Measurements from ENCODE around the gene PPFIA1.
"Not testable (repeated sequence)": the region's sequence is repeated elsewhere in the genome, so short reads cannot be mapped to it uniquely, and the experiment has no call there.

The PPFIA1 gene

DNA sequence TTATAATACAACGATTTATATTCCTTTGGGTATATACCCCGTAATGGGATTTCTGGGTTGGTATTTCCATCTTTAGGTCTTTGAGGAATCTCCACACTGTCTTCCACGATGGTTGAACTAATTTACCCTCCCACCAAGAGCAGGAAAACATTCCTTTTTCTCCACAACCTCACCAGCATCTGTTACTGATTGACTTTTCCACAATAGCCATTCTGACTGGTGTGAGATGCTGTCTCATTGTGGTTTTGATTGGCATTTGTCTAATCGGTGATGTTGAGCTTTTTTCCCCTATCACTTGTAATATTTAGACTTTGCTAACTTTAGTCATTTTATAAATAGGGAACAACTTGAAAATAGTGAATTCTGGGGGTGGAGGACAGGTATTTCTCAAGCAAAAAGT lies 58.1 kb downstream of the PPFIA1 start:
- DNase-seq = no peak

DNA sequence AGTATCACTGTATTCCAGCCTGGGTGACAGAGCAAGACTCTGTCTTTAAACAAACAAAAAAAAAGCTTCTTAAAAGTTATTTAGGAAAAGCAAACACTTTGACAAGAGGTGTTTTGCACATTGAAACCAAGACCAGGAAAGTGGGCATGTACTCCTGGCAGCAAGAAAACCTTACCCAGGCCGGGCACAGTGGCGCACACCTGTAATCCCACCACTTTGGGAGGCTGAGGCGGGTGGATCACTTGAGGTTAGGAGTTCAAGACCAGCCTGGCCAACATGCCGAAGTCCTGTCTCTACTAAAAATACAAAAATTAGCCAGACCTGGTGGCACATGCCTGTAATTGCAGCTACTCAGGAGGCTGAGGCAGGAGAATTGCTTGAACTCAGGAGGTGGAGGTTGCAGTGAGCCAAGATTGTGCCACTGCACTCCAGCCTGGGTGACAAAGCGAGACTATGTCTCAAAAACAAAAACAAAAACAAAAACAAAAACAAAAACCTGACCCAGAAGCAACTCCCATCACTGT lies 60.9 kb downstream of the PPFIA1 start:
- DNase-seq = not testable (repeated sequence)

DNA sequence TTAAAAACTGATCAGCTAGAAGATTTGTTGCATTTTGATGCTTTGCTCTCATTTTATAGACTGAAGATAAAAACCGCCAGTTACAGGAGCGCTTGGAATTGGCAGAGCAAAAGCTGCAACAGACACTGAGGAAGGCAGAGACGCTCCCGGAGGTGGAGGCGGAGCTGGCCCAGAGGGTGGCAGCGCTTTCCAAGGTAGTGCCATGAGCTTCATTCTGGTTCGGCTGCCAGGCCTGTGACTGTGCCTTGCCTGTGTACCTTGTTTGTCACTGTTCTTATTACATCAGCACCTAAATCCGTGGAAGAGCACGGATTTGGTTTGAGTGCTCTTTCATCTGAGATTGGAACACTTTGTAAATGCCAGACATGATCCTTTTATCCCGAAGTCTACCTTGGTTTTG lies 61.4 kb downstream of the PPFIA1 start:
- no peak for DNase-seq

DNA sequence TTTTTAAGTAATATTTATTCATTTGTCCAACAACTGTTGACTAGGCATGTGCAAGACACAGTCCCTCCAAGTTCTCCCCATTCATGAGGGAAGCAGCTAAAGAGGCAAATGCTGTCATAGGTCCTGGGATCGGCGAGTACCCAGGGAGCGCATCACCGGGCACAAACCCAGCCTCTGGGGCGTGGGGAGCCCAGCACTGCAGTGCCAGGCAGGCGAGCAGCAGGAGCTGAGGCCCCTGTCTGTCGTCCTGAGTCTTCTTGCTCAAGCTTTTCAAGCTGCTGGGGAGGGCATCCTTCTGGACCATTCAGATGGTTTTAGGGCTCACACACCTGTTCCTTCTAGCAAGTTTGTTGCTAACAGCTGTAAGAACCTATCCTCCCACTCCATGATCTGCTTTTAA lies 62.1 kb downstream of the PPFIA1 start:
- DNase-seq = no peak

DNA sequence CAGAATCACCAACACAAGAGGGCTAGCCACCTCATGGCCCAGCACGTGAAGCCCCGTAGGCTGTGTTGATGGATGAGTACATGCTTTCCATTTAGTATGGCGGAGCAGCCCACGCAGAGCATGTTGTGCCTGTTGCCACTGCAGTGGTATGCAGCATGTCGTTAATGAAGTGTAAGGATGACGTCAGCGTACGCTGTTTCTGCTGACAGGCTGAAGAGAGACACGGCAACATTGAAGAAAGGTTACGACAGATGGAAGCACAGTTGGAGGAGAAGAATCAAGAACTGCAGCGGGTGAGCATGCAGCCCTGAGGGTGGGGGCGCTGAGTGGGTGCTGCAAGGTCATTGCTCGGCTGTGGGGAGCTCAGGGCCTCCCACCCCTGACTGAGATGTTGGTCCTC lies 62.8 kb downstream of the PPFIA1 start:
- no peak for DNase-seq

DNA sequence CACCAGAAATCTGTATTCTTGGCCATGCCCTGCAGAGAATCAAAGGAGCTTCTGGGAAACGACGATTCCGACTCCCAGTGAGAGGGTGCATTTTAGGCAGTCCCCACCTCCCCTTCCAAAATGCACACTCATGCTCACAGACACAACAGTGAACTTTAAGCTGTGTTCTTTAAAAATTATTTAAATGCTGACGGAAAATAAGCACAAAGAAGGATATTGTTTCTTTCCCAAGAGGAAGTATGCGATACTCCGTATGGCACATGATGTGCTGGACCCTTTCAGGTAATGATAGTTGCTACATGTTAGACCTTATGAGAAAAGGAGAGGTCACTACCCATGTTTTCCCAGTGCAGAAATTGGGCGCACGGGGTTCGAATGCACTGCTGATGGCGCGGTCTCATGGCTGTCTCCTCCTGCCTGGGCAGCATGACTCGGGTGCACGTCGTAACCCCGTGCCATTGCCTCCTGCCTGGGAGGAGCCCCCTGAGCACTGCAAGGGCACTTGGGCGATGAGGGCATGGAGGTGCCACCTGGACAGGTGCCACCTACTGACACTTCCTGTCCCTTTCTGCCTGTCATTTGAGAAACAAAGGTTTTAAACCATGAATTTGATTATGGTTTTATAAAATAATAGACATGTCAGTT lies 64.0 kb downstream of the PPFIA1 start:
- DNase-seq = no peak

DNA sequence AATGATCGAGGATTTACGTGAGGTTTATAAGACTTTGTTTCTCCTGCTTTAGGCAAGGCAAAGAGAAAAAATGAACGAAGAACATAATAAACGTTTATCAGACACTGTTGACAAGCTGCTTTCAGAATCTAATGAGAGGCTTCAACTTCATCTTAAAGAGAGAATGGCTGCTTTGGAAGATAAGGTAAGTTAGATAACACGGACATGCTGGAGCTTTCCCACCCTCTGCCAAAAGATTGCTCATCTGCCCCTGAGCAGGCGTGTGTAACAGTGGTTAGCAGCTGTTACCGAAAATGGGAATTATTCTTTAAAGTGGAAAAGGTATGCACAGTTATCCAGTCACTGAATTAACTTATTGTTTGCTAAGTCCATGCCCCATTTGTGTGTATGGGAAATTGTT lies 65.0 kb downstream of the PPFIA1 start:
- DNase-seq = no peak

DNA sequence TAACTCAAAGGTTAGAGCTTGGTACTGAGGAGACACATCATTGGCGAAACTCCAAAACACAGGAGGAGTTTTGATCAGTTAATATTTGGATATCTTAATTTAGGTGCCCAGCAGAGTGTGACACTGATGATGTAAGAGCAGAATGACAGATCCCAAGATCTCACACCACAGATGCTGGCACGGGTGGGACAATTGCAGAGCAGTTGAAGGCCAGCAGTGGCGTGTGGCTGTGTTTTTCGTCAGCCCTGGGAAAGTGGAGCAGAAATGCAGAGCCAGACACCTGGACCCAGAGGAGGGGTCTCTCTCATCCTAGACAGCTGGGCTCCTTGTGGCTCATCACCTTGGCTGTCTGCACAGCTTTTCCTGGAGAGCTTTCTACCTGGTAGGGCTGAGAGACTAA lies 68.1 kb downstream of the PPFIA1 start:
- no peak for DNase-seq

DNA sequence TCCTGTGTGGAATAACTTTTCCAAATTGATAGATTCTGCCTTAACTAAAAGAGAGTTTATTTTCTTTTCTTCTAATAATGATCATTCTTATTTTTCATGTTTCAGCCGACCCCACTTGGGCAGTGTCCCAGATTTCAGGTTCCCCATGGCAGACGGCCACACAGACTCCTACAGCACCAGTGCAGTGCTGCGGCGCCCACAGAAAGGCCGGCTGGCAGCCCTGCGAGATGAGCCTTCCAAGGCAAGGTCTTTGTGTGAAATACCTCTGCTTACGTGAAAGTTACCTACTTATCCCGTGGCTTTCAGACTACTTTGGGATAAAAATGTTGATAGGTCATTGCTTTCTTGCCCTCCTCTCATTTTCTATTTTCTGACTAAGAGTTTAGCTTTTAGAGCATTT lies 68.6 kb downstream of the PPFIA1 start:
- no peak for DNase-seq

DNA sequence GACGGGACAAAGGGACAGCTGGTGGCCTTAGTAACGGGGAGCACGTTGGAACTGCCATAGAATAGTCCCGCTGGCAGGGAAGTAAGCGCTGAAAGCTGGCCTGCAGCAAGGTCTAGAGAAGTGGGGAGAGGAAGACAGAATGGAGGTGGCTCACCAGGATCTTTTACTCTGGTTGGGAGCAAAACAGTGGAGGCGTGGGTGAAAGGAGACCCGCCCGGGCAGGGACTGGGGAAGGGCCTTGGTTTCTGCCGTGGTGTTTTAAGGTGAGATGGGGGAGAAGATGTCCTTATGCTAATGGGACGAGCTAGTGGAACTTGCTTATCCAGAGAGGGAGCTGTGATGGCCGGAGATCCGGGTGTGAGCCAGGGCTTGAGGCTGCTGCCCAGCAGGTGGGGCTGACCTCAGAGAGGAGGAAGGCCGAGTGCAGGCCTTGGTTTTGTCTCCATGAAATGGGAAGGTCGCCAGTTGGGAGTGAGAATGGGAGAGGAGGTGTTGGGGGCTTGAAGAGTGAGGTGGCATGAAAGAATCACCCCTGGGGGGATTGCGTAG lies 71.5 kb downstream of the PPFIA1 start:
- DNase-seq = no peak

DNA sequence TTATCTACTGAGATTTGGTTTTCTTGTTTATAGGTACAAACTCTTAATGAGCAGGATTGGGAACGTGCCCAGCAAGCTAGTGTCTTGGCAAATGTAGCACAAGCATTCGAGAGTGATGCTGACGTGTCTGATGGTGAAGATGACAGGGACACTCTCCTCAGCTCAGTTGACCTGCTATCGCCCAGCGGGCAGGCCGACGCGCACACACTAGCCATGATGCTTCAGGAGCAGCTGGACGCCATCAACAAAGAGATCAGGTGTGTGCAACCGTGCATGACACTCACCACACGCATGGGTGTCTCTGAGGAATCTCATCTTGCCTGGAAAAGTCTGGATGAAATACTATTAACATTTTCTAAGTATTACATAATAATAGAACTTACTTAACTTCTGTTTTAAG lies 73.1 kb downstream of the PPFIA1 start:
- DNase-seq = no peak

DNA sequence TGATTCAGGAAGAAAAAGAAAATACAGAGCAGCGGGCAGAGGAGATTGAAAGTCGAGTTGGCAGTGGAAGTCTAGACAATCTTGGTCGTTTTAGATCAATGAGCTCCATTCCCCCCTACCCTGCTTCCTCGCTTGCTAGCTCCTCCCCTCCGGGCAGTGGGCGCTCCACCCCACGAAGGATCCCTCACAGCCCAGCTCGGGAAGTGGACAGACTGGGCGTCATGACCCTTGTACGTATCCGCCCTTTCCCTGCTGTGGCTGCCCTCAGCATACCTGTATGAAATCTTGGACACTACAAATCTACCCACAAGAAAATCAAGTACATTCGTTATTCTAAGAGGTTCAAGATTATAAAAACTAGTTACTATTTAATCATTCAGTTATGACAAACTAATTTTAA lies 77.7 kb downstream of the PPFIA1 start:
- DNase-seq = no peak

DNA sequence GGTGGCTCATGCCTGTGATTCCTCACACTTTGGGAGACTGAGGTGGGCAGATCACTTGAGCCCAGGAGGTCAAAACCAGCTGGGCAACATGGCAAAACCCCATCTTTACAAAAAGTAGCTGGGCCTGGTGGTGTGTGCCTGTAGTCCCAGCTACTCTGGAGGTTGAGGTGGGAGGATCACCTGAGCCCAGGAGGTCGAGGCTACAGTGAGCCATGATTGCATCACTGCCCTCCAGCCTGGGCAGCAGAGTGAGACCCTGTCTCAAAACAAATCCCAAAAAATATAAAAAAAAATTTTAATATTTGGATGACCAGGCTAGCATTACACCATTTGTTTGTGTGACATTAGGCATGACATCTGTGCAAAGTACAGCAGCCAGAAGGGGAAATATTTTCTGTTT lies 78.1 kb downstream of the PPFIA1 start:
- no peak for DNase-seq

DNA sequence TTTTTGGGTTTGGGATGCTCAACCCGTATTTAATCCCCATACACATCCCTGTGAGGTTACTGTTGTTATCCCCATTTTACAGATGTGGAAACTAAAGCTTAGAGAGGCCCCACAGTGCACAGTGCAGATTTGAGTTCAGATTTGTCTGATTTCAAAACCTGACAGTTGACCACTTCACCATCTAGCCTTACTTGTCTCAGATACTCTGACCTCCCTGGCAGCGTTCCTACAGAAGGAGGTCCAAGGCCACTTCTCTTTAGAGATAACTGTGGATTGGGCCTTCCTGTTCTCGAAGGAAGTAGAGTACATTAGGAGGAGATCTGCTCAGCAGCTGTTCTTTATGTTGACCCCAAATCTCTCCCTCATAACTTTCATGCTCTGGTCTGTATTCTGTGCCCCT lies 81.2 kb downstream of the PPFIA1 start:
- DNase-seq = no peak

DNA sequence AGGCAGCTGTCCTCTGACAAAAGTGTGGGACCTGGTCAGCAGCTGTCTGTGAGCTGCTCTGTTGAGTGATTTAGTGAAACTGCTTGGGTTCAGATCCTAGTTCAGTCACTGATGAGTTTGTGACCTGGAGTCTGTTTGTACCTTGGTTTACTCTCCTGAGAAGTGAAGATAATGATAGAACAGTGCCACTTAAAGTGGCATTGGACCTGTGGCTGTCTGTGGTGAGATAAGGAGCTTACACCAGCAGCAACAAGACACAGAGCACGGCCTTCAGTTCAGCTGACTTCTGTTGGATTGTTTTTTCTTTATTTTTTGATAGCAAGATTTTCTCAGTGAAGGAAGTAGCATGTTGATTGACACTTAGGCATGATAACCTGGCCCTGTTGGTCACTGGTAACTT lies 81.6 kb downstream of the PPFIA1 start:
- DNase-seq = no peak

DNA sequence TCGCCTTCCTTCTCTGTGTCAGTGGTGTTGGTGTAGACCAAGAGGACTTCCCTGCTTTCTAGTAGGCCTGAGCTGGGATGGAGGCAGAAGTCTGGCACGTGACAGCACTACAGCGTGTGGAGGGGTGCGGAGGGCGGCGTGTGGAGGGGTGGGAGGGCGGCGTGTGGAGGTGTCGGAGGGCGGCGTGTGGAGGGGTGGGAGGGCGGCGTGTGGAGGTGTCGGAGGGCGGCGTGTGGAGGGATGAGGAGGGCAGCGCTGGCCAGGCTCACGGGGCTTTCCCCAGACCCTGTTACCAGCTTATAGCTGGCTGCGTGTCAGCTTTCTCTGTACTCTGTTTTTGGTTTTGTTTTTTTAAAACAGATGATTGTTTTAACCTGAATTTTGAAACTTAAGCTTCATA lies 82.1 kb downstream of the PPFIA1 start:
- DNase-seq = no peak

DNA sequence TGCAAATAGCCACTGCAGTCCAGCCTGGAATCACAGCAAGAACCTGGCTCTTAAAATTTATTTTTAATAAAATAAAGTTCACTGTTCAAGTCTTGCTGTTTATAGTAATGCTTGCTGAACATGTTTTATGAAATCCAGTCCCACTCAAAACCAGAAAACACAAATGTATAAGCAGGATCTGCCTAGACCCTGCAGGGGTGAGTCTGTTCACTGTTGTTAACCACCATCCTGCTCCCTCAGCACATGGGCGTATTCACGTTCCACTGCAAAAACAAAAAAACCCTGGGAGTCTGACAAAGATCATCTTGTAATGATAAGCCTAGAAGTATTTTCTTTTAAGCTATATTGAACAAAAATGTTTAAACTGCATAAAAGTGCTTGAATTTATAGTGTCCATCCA lies 82.8 kb downstream of the PPFIA1 start:
- no peak for DNase-seq

DNA sequence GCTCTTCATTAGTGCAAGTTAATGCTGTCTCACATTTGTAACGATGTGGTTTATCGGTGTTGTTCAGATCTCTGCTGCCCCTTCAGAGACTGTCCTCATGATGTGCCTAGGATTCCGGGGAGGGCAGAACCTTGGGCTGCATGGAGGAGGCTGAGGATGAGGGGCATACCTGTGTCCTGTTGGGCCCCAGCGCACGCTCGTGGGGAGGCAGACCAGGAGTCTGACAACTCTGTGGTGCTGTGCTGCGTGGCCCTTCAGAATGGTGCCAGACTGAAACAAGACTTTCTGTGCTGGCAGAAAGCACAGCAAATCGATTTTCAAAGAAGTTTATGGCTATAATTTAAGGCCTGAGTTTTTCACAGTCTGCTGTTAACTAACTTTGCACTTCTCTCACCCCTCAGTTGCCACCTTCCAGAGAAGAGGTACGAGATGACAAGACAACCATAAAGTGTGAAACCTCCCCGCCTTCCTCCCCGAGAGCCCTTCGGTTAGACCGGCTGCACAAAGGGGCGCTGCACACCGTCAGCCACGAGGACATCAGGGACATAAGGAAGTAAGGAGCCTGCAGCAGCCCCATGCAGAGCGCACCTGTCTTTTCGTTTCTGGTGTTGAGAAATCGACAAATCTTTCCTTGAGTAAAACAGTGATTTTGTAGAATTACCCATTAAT lies 83.5 kb downstream of the PPFIA1 start:
- DNase-seq = no peak

DNA sequence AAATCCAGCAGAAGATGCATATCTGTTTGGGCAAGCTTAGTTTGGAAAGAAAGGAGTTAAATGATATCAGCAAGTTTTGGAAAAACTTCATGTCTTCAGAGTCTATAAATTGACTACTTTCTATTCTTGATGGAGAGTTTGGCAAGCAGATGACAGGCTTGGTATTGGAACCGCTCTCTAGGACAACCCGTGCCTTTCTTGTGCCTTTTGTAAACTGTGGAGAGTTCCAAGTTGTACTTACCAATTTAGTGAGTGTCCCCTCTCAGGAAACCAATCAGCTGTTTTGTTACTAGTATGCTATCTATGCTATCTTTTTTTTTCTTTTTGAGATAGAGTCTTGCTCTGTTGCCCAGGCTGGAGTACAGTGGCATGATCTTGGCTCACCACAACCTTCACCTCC lies 84.1 kb downstream of the PPFIA1 start:
- no peak for DNase-seq

DNA sequence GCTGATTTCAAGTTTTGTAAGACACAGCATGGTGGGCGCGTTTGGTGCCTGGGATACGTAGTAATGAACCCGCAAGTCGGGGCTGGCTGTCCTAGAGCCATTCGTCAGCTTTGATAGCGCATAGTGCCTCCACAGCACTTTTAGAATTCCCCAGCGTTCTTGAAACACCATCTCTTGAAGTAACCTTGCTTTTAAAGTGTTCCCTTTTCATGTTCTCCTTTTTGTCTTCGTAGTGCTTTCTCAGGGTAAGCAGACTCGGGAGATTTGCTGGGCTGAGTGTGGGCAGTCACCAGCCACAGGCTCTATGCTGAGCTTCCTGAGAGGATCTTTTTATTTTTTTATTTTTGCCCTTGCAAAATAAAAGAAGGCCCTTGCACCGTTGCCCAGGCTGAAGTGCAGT lies 88.3 kb downstream of the PPFIA1 start:
- DNase-seq = no peak

DNA sequence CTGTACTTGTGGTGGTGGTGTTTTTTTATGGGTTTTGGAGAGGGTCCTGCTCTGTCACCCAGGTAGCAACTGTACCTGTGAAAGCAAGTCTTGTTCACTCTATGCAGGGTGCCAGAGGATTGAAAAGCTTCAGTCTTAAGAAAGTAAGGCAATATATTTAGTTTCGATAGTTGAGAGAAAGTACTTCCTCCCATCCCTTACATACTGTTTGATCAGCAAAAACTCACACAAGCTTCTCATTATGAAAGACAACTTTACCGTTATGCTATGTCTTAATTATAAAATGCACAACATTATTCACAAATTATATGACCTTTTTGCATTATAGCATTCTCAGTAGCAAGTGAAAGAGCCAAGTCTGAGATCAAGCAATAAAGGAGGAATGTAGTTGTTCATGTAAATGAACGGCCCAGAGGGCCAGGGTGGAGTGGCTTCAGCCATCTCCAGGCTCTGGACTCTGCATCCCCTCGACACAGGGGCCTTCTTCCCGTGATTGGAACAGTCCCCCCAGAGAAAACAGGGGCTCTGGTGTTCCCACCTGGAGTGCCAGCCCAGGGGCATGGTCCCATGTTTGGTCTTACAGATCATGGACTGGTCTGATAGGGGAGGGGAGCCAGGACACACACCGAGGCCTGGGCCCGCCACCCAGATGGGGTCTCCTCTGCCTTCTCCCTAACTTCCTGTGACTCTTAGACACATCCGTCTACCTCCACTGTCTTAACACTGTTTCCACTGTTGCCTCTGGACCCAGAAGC lies 89.1 kb downstream of the PPFIA1 start:
- no peak for DNase-seq

DNA sequence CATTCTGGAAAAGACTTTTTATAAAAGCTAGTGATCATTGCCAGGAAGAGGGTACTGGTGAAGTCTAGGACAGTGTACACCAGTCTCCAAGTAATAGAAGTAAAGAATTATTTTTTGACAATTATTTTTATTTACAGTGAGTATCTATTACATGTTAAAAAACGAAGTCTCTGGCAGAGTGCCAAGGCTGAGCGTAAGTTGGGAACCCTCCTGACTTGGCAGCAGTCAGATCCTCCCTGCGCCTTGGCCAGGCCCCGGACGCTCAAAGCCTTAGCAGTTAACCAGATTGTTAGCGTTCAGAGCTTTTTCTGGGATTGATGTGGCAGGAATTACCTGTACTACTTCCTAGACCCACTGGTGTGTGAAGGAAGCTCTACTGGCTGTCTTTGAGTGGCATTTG lies 89.7 kb downstream of the PPFIA1 start:
- no peak for DNase-seq

DNA sequence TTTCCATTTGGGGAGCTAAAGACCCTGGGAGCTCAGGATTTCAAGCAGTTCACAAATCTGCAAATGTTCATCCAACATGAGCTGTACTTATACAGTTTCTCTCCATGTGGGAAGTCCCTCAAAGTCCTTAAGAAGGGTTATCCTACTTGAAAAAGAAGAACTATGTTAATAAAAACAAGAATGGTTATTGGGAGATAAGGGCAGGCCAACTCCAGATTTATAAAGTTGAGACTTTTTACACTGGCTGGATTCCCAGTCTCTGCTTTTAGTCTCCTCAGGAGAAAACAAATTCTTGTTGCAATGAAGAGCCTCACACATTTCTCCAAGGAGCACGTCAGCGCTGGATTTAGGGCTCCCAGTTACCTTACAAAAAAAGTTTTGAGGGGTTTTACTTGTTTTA lies 93.7 kb downstream of the PPFIA1 start:
- DNase-seq = no peak

Measured in stimulated activated CD4-positive, alpha-beta T cell treated with anti-CD3 and anti-CD28 coated beads, Interleukin-2, amount 100 ng/mL, for 24 hours (primary cell).